Stimulated activated CD8-positive, alpha-beta memory T cell treated with anti-CD3 and anti-CD28 coated beads, Interleukin-15, amount 100 ng/mL, for 24 hours (primary cell): ENCODE data around the gene PDYN.

Experiments
- DNase-seq: peaks from one replicate; pipeline ENCODE4 v3.0.0-alpha.2; 2020; ENCODE audit warnings: low read depth

Gene PDYN

GRCh38 chr20:1994627-1995026, 769 bp upstream of the PDYN start:
- DNase-seq, result no peak

- no peak for DNase-seq
Measured at GRCh38 chr20:1992359-1993110, 1.3 kb downstream of the PDYN start.

- no peak for DNase-seq
Measured at GRCh38 chr20:1987826-1988225, 6.0 kb downstream of the PDYN start.

- no peak for DNase-seq
Measured at GRCh38 chr20:1983301-1983700, 10.6 kb downstream of the PDYN start.

- no peak for DNase-seq
Measured at GRCh38 chr20:1982686-1983085, 11.2 kb downstream of the PDYN start.

GRCh38 chr20:1979106-1979778, 14.6 kb downstream of the PDYN start:
- no peak for DNase-seq

- DNase-seq, result no peak
Measured at GRCh38 chr20:1975291-1975690, 18.6 kb downstream of the PDYN start.

- no peak for DNase-seq
Measured at GRCh38 chr20:1973601-1974440, 20.0 kb downstream of the PDYN start.

GRCh38 chr20:1971893-1972586, 21.8 kb downstream of the PDYN start:
- DNase-seq, result no peak

- no peak for DNase-seq
Measured at GRCh38 chr20:1968964-1969363, 24.9 kb downstream of the PDYN start.

- DNase-seq, result peak; percentile 83
Measured at GRCh38 chr20:1965520-1966351, 28.1 kb downstream of the PDYN start.

GRCh38 chr20:1964659-1965405, 29.0 kb downstream of the PDYN start:
- DNase-seq, result no peak

- DNase-seq, result no peak
Measured at GRCh38 chr20:1964061-1964460, 29.8 kb downstream of the PDYN start.

GRCh38 chr20:1961374-1961773, 32.5 kb downstream of the PDYN start:
- DNase-seq, result no peak

- no peak for DNase-seq
Measured at GRCh38 chr20:1959156-1959555, 34.7 kb downstream of the PDYN start.

GRCh38 chr20:1958426-1958825, 35.4 kb downstream of the PDYN start:
- DNase-seq, result no peak

GRCh38 chr20:1955217-1955616, 38.6 kb downstream of the PDYN start:
- DNase-seq, result no peak

- DNase-seq, result no peak
Measured at GRCh38 chr20:1953621-1954020, 40.2 kb downstream of the PDYN start.

- DNase-seq, result no peak
Measured at GRCh38 chr20:1952737-1953530, 40.9 kb downstream of the PDYN start.
